Stomach (tissue), 9 donors: Measurements from ENCODE around the gene EPHA10. TPM values are rescaled to one million over a fixed set of nuclear protein-coding genes. Genes with fewer than 3 reads are reported as not detected.

ENCODE experiments used
- DNase-seq, 2 donors: peaks; one replicate each; pipeline versions ENCODE4 v3.0.0 to v3.0.0-alpha.2; 2013 to 2019
- H3K27ac ChIP-seq, 5 donors: fragments of 200-600 bp in 4 of 5; sonication (generic) in 4 of 5; one replicate each; pipeline ENCODE4 v1.5.1; 2013 to 2019; ENCODE audit warnings: mild to moderate bottlenecking in 1 of 5, moderate library complexity in 1 of 5
- H3K27me3 ChIP-seq, 3 donors: fragments of 200-600 bp; sonication (generic); one replicate each; pipeline ENCODE4 v1.5.1; 2017 to 2019; ENCODE audit warnings: mixed run types in 1 of 3
- H3K36me3 ChIP-seq, 4 donors: fragments of 200-600 bp; sonication (generic); 1 replicate in 3 of 4; 2 replicates in 1 of 4; pipeline ENCODE4 v1.5.1; 2016 to 2019
- H3K4me1 ChIP-seq, 4 donors: fragments of 200-600 bp; sonication (generic); one replicate each; pipeline ENCODE4 v1.5.1; 2016 to 2019
- H3K4me3 ChIP-seq, 4 donors: fragments of 200-600 bp; sonication (generic) in 3 of 4; one replicate each; pipeline ENCODE4 v1.5.1; 2016 to 2019; ENCODE audit warnings: mild to moderate bottlenecking in 1 of 4
- H3K9me3 ChIP-seq, 4 donors: fragments of 200-600 bp; sonication (generic); one replicate each; pipeline ENCODE4 v1.5.1; 2016 to 2019
- EP300 ChIP-seq: sonication (generic); formaldehyde crosslinking; IDR thresholded peaks from one replicate; pipeline ENCODE4 v1.6.1; 2017; ENCODE audit warnings: antibody characterized with exemption
- POLR2A ChIP-seq, 4 donors: fragments of 450-650 bp; IDR thresholded peaks; one replicate each; pipeline ENCODE4 v1.6.1; 2016; ENCODE audit warnings: antibody characterized with exemption in 4 of 4, control low read depth in 2 of 4, mild to moderate bottlenecking in 1 of 4, moderate library complexity in 1 of 4
- POLR2AphosphoS5 ChIP-seq, 3 donors: sonication (generic); formaldehyde crosslinking; IDR thresholded peaks; one replicate each; pipeline ENCODE4 v1.6.1; 2016; ENCODE audit warnings: antibody characterized with exemption in 3 of 3
- WGBS, 5 donors: extraction: QIAGEN DNeasy Blood & Tissue Kit in 3 of 5; methylation state at CpG; one replicate each; pipeline versions ENCODE4 v1.1.5 to v1.1.7; 2013 to 2018; 5-methylcytosine and 5-hydroxymethylcytosine counted together
- intact Hi-C: fragments of 100-400 bp; cut with DNase I; formaldehyde crosslinking; loops from one replicate; pipeline ENCODE4 v1.15.1; 2023; ENCODE audit warnings: low total_unique reads
- polyA plus RNA-seq, 3 donors: library from polyadenylated mRNA; stranded (reverse); fragments of 200-250 nt; gene quantifications; one replicate each; pipeline ENCODE4 v1.2.3, GENCODE V29; 2013
- total RNA-seq, 5 donors: library from RNA; depleted of rRNA; stranded (reverse); fragments of >200 nt; gene quantifications; one replicate each; pipeline versions ENCODE4 v1.1.0 to v1.2.3, GENCODE V29; 2014 to 2016
- TF ChIP-seq, protein P1 (sequence below), 7 experiments: fragments of 450-650 bp in 4 of 7; fragments of 200-600 bp in 3 of 7; sonication (generic) in 3 of 7; IDR thresholded peaks; one replicate each; pipeline ENCODE4 v1.5.1; 2016 to 2019; ENCODE audit warnings: antibody characterized with exemption in 7 of 7, control low read depth in 2 of 7, mild to moderate bottlenecking in 1 of 7
- donor health status: healthy with polysubstance abuse.
- donor health status: Bipolar disorder and iron deficiency.
- donor health status: healthy.

Gene EPHA10
- total and polyA plus RNA-seq, 8 donors: 0.18 to 212 (median 1.8) TPM; not detected in 1

- H3K4me3 ChIP-seq: no peak overlapping the region
- peaks cover 12 to 49% (median 41%) of the 10 kb centered on the region in 4 donors for H3K36me3 ChIP-seq
- no peak overlapping the region for H3K27ac ChIP-seq
- H3K27me3 ChIP-seq: peaks cover 0 to 21% (median 0%) of the 10 kb centered on the region in 3 donors
- peaks cover 15 to 25% (median 23%) of the 10 kb centered on the region in 4 donors for H3K4me1 ChIP-seq
- no peak for DNase-seq
- intact Hi-C loops: no loop called here
- TF ChIP-seq POLR2A (IDR thresholded peaks at IDR 0.05): no peak
- H3K9me3 ChIP-seq: no peaks in the 10 kb centered on the region
- WGBS, 5 donors: 82 to 97% (median 90%) methylated on average over 3 of the region's 3 CpGs
These were observed 32.9 kb upstream of the EPHA10 start for GRCh38 chr1:37797750-37798345.

DNA sequence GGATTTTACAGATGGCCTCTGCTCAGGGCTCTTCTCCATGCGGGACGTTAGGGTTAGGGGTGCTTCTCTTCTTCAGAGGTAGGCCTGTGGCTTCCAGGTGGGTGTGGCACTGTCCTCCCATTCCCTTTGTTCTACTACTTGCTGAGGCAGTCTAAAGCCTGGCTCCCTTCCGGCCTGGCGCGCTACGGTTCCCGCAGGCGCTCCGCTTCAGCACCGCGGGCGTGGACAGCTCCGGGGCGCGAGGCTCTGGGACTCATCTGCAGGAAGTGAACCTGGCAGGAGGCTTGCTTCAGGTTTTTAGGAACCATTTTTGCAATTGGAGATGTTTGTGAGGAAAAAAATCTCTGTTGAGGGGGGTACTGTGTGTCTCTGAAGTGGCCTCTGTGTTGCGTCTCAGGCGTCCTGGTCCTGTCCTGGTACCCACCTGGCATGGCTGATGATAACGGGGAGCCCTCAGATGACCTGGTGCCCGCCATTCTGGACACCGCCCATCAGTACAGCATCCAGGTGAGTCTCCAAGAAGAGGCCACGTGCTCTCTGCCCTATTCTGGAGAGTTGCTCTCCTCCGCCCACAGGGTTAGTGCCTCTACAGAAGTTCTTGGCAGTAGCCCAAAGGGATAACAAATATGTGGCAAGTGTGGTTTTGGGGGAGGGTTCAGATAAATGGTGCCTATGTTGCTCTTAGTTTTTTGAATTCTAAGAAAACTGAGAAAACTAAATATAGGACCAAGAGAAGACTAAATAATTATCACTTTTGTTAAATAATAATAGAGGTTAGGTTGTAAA, 30.6 kb upstream of the EPHA10 start:
- peaks cover 0 to 39% (median 0%) of the 10 kb centered on the region in 3 donors for H3K27me3 ChIP-seq
- H3K36me3 ChIP-seq: peaks cover 0 to 25% (median 18%) of the 10 kb centered on the region in 4 donors
- H3K9me3 ChIP-seq: no peaks in the 10 kb centered on the region
- H3K27ac ChIP-seq: no peak overlapping the region
- TF ChIP-seq EP300 (no peak), POLR2A (IDR thresholded peaks at IDR 0.05) (no peak), POLR2AphosphoS5 (IDR thresholded peaks at IDR 0.05) (no peak)
- TF ChIP-seq, protein P1, sequence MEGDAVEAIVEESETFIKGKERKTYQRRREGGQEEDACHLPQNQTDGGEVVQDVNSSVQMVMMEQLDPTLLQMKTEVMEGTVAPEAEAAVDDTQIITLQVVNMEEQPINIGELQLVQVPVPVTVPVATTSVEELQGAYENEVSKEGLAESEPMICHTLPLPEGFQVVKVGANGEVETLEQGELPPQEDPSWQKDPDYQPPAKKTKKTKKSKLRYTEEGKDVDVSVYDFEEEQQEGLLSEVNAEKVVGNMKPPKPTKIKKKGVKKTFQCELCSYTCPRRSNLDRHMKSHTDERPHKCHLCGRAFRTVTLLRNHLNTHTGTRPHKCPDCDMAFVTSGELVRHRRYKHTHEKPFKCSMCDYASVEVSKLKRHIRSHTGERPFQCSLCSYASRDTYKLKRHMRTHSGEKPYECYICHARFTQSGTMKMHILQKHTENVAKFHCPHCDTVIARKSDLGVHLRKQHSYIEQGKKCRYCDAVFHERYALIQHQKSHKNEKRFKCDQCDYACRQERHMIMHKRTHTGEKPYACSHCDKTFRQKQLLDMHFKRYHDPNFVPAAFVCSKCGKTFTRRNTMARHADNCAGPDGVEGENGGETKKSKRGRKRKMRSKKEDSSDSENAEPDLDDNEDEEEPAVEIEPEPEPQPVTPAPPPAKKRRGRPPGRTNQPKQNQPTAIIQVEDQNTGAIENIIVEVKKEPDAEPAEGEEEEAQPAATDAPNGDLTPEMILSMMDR (IDR thresholded peaks at IDR 0.05): no peak
- peak overlapping the region in 3 of 4 donors; percentile 55 to 74 (median 74) for H3K4me3 ChIP-seq
- H3K4me1 ChIP-seq: peaks cover 15 to 25% (median 23%) of the 10 kb centered on the region in 4 donors
- intact Hi-C loops: no loop called here
- WGBS, 5 donors: 20 to 29% (median 23%) methylated on average over 22 of the region's 22 CpGs
- peak; percentile 68 to 88 for DNase-seq

GRCh38 chr1:37794372-37795339, 29.7 kb upstream of the EPHA10 start:
- 10 to 29% (median 11%) methylated on average over 18 to 59 of the region's 59 CpGs for WGBS, 5 donors
- TF ChIP-seq, protein P1 (IDR thresholded peaks at IDR 0.05): no peak
- TF ChIP-seq POLR2AphosphoS5 (IDR thresholded peaks at IDR 0.05) (no peak), EP300 (no peak), POLR2A (IDR thresholded peaks at IDR 0.05) (no peak)
- Histone ChIP-seq H3K27me3 (peaks cover 0 to 43% (median 0%) of the 10 kb centered on the region in 3 donors), H3K27ac (no peak overlapping the region), H3K36me3 (peaks cover 0 to 17% (median 9%) of the 10 kb centered on the region in 4 donors), H3K4me1 (peaks cover 15 to 25% (median 23%) of the 10 kb centered on the region in 4 donors), H3K9me3 (no peaks in the 10 kb centered on the region), H3K4me3 (peak overlapping the region; percentile 55 to 74 (median 68))
- DNase-seq: peak in 1 of 2 donors; percentile 10
- intact Hi-C loops: no loop called here

GRCh38 chr1:37793773-37794371, 29.0 kb upstream of the EPHA10 start, which contains the start of gene MANEAL:
MANEAL (plus strand) TSS chr1:37793847; CDS start chr1:37794183, 336 bp downstream.
- peaks cover 0 to 9% (median 1%) of the 10 kb centered on the region in 4 donors for H3K36me3 ChIP-seq
- intact Hi-C loops: no loop called here
- 0 to 1% (median 0%) methylated on average over 3 to 81 of the region's 82 CpGs; no CpG with 5 or more reads in 1 of the 5 donors for WGBS, 5 donors
- H3K4me1 ChIP-seq: peaks cover 15 to 25% (median 23%) of the 10 kb centered on the region in 4 donors
- peaks cover 0 to 51% (median 0%) of the 10 kb centered on the region in 3 donors for H3K27me3 ChIP-seq
- H3K27ac ChIP-seq: peak within 1 kb of the TSS; percentile 7 to 40 (median 38)
- peak within 1 kb of the TSS; percentile 55 to 74 (median 68) for H3K4me3 ChIP-seq
- DNase-seq: peak; percentile 48 to 84
- TF ChIP-seq, protein P1 (IDR thresholded peaks at IDR 0.05): no peak
- no peak for TF ChIP-seq POLR2A (IDR thresholded peaks at IDR 0.05)
- no peak for TF ChIP-seq POLR2AphosphoS5 (IDR thresholded peaks at IDR 0.05)
- no peak for TF ChIP-seq EP300
- no peaks in the 10 kb centered on the region for H3K9me3 ChIP-seq
